HCT116 (cell line): ENCODE data around the gene THSD7A. TPM values are rescaled to one million over a fixed set of nuclear protein-coding genes. Genes with fewer than 3 reads are reported as not detected.

ENCODE experiments used
- ATAC-seq: fragments of 200-7000 bp; cut with Tn5 transposase; 2 replicates; pipeline ENCODE4 v1.9.1; 2020; ENCODE audit warnings: mild to moderate bottlenecking, moderate library complexity
- BruUV-seq: library from RNA; stranded (reverse); fragments of 400-500 nt; replicated peaks from 2 replicates; lab custom pipeline; 2021; lab: Mats Ljungman, UMichigan
- CTCF ChIA-PET: fragments of 300-600 bp; sonication (Branson Sonifier 250); formaldehyde crosslinking; loops from one replicate; lab custom pipeline; 2021; ENCODE audit warnings: antibody characterized with exemption; lab: Charles Lee
- POLR2A ChIA-PET: fragments of 300-600, 350-600 bp; sonication (Branson Sonifier 250); formaldehyde crosslinking; loops from one replicate; lab custom pipeline; 2021; ENCODE audit warnings: antibody characterized with exemption; lab: Charles Lee
- RAD21 ChIA-PET, 2 experiments: fragments of 300-600 bp; sonication (Branson Sonifier 250); formaldehyde crosslinking; loops; one replicate each; lab custom pipeline; 2023; ENCODE audit warnings: low total read pairs in 2 of 2; ENCODE audit not compliant: uncharacterized antibody in 2 of 2, unreplicated experiment in 2 of 2, low non-redundant PET in 1 of 2; lab: Charles Lee
- DNase-seq: peaks from one replicate; pipeline ENCODE4 v3.0.0-alpha.2; 2010; ENCODE audit warnings: low read depth, low spot score
- H2AFZ ChIP-seq: fragments of 200-600 bp; shearing (Covaris generic), sonication (generic); 2 replicates; pipeline ENCODE4 v1.6.1; 2017; ENCODE audit warnings: low read depth, mixed run types, mixed read lengths, antibody characterized with exemption, low read length; ENCODE audit not compliant: poor library complexity, severe bottlenecking
- H3K27ac ChIP-seq: 2 replicates; pipeline ENCODE4 v1.5.1; 2012; ENCODE audit warnings: low read depth, low read length
- H3K27me3 ChIP-seq: fragments of 200-600 bp; sonication (generic); 2 replicates; pipeline ENCODE4 v1.6.1; 2016; ENCODE audit warnings: mixed run types, low read length, mixed read lengths; ENCODE audit not compliant: insufficient read depth
- H3K36me3 ChIP-seq, 2 experiments: fragments of 200-500 bp in 1 of 2; fragments of 200-600 bp in 1 of 2; sonication (Bioruptor generic) in 1 of 2; sonication (generic) in 1 of 2; 2 replicates each; pipeline versions ENCODE4 v1.5.1 to v1.6.1; 2014 to 2016; ENCODE audit warnings: low read length in 2 of 2, inconsistent platforms in 1 of 2, mixed read lengths in 1 of 2, mixed run types in 1 of 2; ENCODE audit not compliant: insufficient read depth in 2 of 2, control insufficient read depth in 1 of 2
- H3K4me1 ChIP-seq, 2 experiments: fragments of 200-600 bp in 1 of 2; sonication (generic) in 1 of 2; 2 replicates each; pipeline versions ENCODE4 v1.5.1 to v1.6.1; 2012 to 2017; ENCODE audit warnings: low read length in 2 of 2, inconsistent platforms in 1 of 2, mild to moderate bottlenecking in 1 of 2, mixed read lengths in 1 of 2, mixed run types in 1 of 2, moderate library complexity in 1 of 2; ENCODE audit not compliant: insufficient read depth in 2 of 2, control insufficient read depth in 1 of 2
- H3K4me2 ChIP-seq: fragments of 200-600 bp; sonication (generic); 2 replicates; pipeline ENCODE4 v1.6.1; 2017; ENCODE audit warnings: mixed run types, low read length, mixed read lengths
- H3K4me3 ChIP-seq, 2 experiments: fragments of 200-600 bp in 1 of 2; sonication (generic) in 1 of 2; replicated peaks in 1 of 2; 2 replicates each; pipeline ENCODE4 v1.5.1; 2011 to 2016; ENCODE audit warnings: low read length in 2 of 2, control low read depth in 1 of 2, low read depth in 1 of 2, mild to moderate bottlenecking in 1 of 2, mixed read lengths in 1 of 2, mixed run types in 1 of 2
- H3K79me2 ChIP-seq: fragments of 200-600 bp; sonication (generic); 2 replicates; pipeline ENCODE4 v1.6.1; 2017; ENCODE audit warnings: mild to moderate bottlenecking, mixed run types, low read length, moderate library complexity, mixed read lengths; ENCODE audit not compliant: insufficient read depth
- H3K9ac ChIP-seq: fragments of 200-600 bp; sonication (generic); 2 replicates; pipeline ENCODE4 v1.6.1; 2016; ENCODE audit warnings: low read length, mixed read lengths
- H3K9me2 ChIP-seq: fragments of 200-600 bp; sonication (generic), shearing (Covaris generic); 2 replicates; pipeline ENCODE4 v1.6.1; 2017; ENCODE audit warnings: mixed run types, mild to moderate bottlenecking, moderate library complexity; ENCODE audit not compliant: insufficient read depth
- H3K9me3 ChIP-seq, 2 experiments: fragments of 200-500 bp in 1 of 2; fragments of 200-600 bp in 1 of 2; sonication (Bioruptor generic) in 1 of 2; sonication (generic) in 1 of 2; 2 replicates each; pipeline ENCODE4 v1.6.1; 2014 to 2017; ENCODE audit warnings: low read length in 2 of 2, mixed read lengths in 2 of 2, inconsistent platforms in 1 of 2, low read depth in 1 of 2, mild to moderate bottlenecking in 1 of 2, mixed run types in 1 of 2, moderate library complexity in 1 of 2; ENCODE audit not compliant: control insufficient read depth in 1 of 2, insufficient read depth in 1 of 2
- H4K20me1 ChIP-seq: fragments of 200-600 bp; sonication (generic), shearing (Covaris generic); 2 replicates; pipeline ENCODE4 v1.6.1; 2017; ENCODE audit warnings: mixed run types, mild to moderate bottlenecking, moderate library complexity; ENCODE audit not compliant: insufficient read depth
- ATF3 ChIP-seq: IDR thresholded peaks from 2 replicates; pipeline ENCODE4 v1.6.1; 2012
- CBX3 ChIP-seq: IDR thresholded peaks from 2 replicates; pipeline ENCODE4 v1.6.1; 2012; ENCODE audit warnings: low read depth
- ELF1 ChIP-seq: IDR thresholded peaks from 2 replicates; pipeline ENCODE4 v1.6.1; 2012; ENCODE audit warnings: low read depth, borderline replicate concordance
- POLR2A ChIP-seq: IDR thresholded peaks from 2 replicates; pipeline ENCODE4 v1.7.0; 2011; ENCODE audit warnings: borderline replicate concordance; ENCODE audit not compliant: insufficient read depth, insufficient read length; ENCODE audit errors: extremely low read depth
- RAD21 ChIP-seq: IDR thresholded peaks from 2 replicates; pipeline ENCODE4 v1.6.1; 2012; ENCODE audit warnings: low read depth, mild to moderate bottlenecking
- SIN3A ChIP-seq: IDR thresholded peaks from 2 replicates; pipeline ENCODE4 v1.6.1; 2012; ENCODE audit warnings: low read depth
- SP1 ChIP-seq: IDR thresholded peaks from 2 replicates; pipeline ENCODE4 v1.6.1; 2012; ENCODE audit warnings: low read depth
- SRF ChIP-seq: IDR thresholded peaks from 2 replicates; pipeline ENCODE4 v1.6.1; 2012; ENCODE audit warnings: low read depth
- TCF7L2 ChIP-seq: IDR thresholded peaks from 2 replicates; pipeline ENCODE4 v1.7.0; 2011; ENCODE audit warnings: borderline replicate concordance, inconsistent platforms; ENCODE audit not compliant: insufficient read depth, insufficient read length; ENCODE audit errors: extremely low read depth
- intact Hi-C: fragments of 100-400 bp; cut with micrococcal nuclease; formaldehyde crosslinking; loops from 2 replicates; pipeline ENCODE4 v1.10.0; 2022
- total RNA-seq: library from RNA; stranded (reverse); gene quantifications from one replicate; pipeline ENCODE4 v1.2.1, GENCODE V29; 2021; ENCODE audit not compliant: unreplicated experiment

Gene THSD7A
- total RNA-seq, 1 experiment from 2014 or later = 0.05 TPM

GRCh38 chr7:11819271-11819670, 12.7 kb downstream of the THSD7A start:
- Histone ChIP-seq H3K9me3 (no peaks in the 10 kb centered on the region), H3K4me1 (no peaks in the 10 kb centered on the region), H3K27ac (no peak overlapping the region), H3K9me2 (no peaks in the 10 kb centered on the region), H3K36me3 (no peaks in the 10 kb centered on the region), H3K27me3 (no peaks in the 10 kb centered on the region), H4K20me1 (no peaks in the 10 kb centered on the region), H3K79me2 (no peaks in the 10 kb centered on the region), H3K4me3 (no peak overlapping the region), H3K9ac (no peak overlapping the region), H2AFZ (no peak overlapping the region), H3K4me2 (no peak overlapping the region)
- intact Hi-C loops = no loop called here
- ChIA-PET CTCF (no interaction called here), RAD21 (no interaction called here), POLR2A (no interaction called here)
- TF ChIP-seq SRF (no peak), TCF7L2 (no peak), ATF3 (no peak), ELF1 (no peak), CBX3 (no peak), RAD21 (no peak)
- no TSS peak for BruUV-seq
- ATAC-seq = no peak
- no peak for DNase-seq

DNA sequence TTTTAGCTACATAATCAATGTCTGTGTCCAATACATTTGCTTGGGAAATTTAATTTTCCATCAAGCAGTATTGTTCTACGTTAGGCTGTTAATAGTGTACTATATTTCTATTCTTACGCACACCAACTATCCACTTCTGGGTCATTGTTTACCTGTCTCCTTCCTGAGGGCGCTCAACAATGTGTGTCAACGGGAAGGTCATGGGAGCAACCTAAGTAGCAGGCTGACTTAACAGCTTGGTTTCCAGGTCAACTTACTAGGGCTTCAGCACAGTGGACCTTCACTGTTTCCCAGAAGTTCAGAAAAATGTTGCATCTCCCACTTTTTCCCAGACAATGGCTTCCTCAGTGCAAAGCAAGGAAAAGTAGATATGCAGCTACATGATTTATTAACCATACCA, 13.7 kb downstream of the THSD7A start:
- ChIA-PET RAD21 (no interaction called here), CTCF (no interaction called here), POLR2A (no interaction called here)
- Histone ChIP-seq H3K9ac (no peak overlapping the region), H3K4me3 (no peak overlapping the region), H4K20me1 (no peaks in the 10 kb centered on the region), H3K27ac (no peak overlapping the region), H3K9me3 (no peaks in the 10 kb centered on the region), H3K4me1 (no peaks in the 10 kb centered on the region), H3K9me2 (no peaks in the 10 kb centered on the region), H3K27me3 (no peaks in the 10 kb centered on the region), H3K79me2 (no peaks in the 10 kb centered on the region), H3K36me3 (no peaks in the 10 kb centered on the region), H3K4me2 (no peak overlapping the region), H2AFZ (no peak overlapping the region)
- ATAC-seq = no peak
- no TSS peak for BruUV-seq
- TF ChIP-seq SP1 (no peak), CBX3 (no peak), TCF7L2 (no peak), SIN3A (no peak), POLR2A (no peak)
- intact Hi-C loops = no loop called here
- no peak for DNase-seq
